Gastrocnemius medialis (tissue), 4 donors: Measurements from ENCODE around the gene MCUB. TPM values are rescaled to one million over a fixed set of nuclear protein-coding genes. Genes with fewer than 3 reads are reported as not detected.

ENCODE experiments used
- ATAC-seq, 2 donors: fragments of 150-250 bp; one replicate each; pipeline ENCODE4 v1.9.1; 2016
- DNase-seq, 2 donors: peaks; one replicate each; pipeline ENCODE4 v3.0.0-alpha.2; 2019
- H3K27ac ChIP-seq, 4 donors: fragments of 200-600 bp; sonication (generic); 1 replicate in 1 of 4; 2 replicates in 3 of 4; pipeline ENCODE4 v1.5.1; 2016 to 2018; ENCODE audit warnings: mild to moderate bottlenecking in 2 of 4, moderate library complexity in 1 of 4
- H3K27me3 ChIP-seq, 3 donors: fragments of 200-600 bp; sonication (generic) in 2 of 3; 1 replicate in 1 of 3; 2 replicates in 2 of 3; pipeline versions ENCODE4 v1.5.1 to v1.6.0; 2016 to 2019; ENCODE audit warnings: mild to moderate bottlenecking in 1 of 3, moderate library complexity in 1 of 3
- H3K36me3 ChIP-seq, 2 donors: fragments of 200-600 bp; sonication (generic) in 1 of 2; one replicate each; pipeline ENCODE4 v1.5.1; 2017 to 2018
- H3K4me1 ChIP-seq, 2 donors: fragments of 200-600 bp; sonication (generic) in 1 of 2; one replicate each; pipeline ENCODE4 v1.5.1; 2016 to 2017; ENCODE audit warnings: mild to moderate bottlenecking in 2 of 2
- H3K4me3 ChIP-seq, 4 donors: fragments of 200-600 bp; sonication (generic) in 3 of 4; 1 replicate in 1 of 4; 2 replicates in 3 of 4; pipeline ENCODE4 v1.5.1; 2016 to 2019; ENCODE audit warnings: mild to moderate bottlenecking in 2 of 4
- H3K9me3 ChIP-seq, 3 donors: fragments of 200-600 bp; sonication (generic) in 2 of 3; 1 replicate in 1 of 3; 2 replicates in 2 of 3; pipeline ENCODE4 v1.5.1; 2016 to 2019
- POLR2A ChIP-seq, 2 donors: fragments of 450-650 bp; IDR thresholded peaks; one replicate each; pipeline ENCODE4 v1.6.1; 2017; ENCODE audit warnings: antibody characterized with exemption in 2 of 2, mild to moderate bottlenecking in 2 of 2, moderate library complexity in 2 of 2
- in situ Hi-C, 4 donors: fragments of 200-750 bp; cut with MboI; loops; one replicate each; pipeline versions ENCODE4 v1.15.0 to v1.8.0; 2017; ENCODE audit warnings: low sequenced_read_pairs in 4 of 4
- intact Hi-C: fragments of 100-400 bp; cut with DNase I; formaldehyde crosslinking; loops from one replicate; pipeline ENCODE4 v1.15.1; 2023; ENCODE audit warnings: low total_unique reads
- total RNA-seq, 4 donors: library from RNA; depleted of rRNA; stranded (reverse); fragments of >200 nt; gene quantifications; one replicate each; pipeline versions ENCODE4 v1.1.0 to v1.2.3, GENCODE V29; 2016
- TF ChIP-seq, protein P1 (sequence below), 5 experiments: fragments of 450-650 bp in 3 of 5; fragments of 200-600 bp in 2 of 5; sonication (generic) in 2 of 5; IDR thresholded peaks in 4 of 5; conservative IDR thresholded peaks in 1 of 5; 1 replicate in 4 of 5; 2 replicates in 1 of 5; pipeline ENCODE4 v1.5.1; 2016 to 2019; ENCODE audit warnings: antibody characterized with exemption in 5 of 5, mild to moderate bottlenecking in 3 of 5, moderate library complexity in 3 of 5

The MCUB gene
- total RNA-seq, 4 donors from 2014 or later: 2.6 to 5.6 (median 4.0) TPM

- in situ Hi-C loops (no loop called here), intact Hi-C loops (no loop called here)
- ATAC-seq: no peak
- no peak for DNase-seq
- Histone ChIP-seq H3K9me3 (no peaks in the 10 kb centered on the region), H3K4me1 (no peaks in the 10 kb centered on the region), H3K27me3 (no peaks in the 10 kb centered on the region), H3K36me3 (no peaks in the 10 kb centered on the region), H3K27ac (no peak overlapping the region), H3K4me3 (no peak overlapping the region)
- no peak for TF ChIP-seq POLR2A (IDR thresholded peaks at IDR 0.05)
- TF ChIP-seq, protein P1, sequence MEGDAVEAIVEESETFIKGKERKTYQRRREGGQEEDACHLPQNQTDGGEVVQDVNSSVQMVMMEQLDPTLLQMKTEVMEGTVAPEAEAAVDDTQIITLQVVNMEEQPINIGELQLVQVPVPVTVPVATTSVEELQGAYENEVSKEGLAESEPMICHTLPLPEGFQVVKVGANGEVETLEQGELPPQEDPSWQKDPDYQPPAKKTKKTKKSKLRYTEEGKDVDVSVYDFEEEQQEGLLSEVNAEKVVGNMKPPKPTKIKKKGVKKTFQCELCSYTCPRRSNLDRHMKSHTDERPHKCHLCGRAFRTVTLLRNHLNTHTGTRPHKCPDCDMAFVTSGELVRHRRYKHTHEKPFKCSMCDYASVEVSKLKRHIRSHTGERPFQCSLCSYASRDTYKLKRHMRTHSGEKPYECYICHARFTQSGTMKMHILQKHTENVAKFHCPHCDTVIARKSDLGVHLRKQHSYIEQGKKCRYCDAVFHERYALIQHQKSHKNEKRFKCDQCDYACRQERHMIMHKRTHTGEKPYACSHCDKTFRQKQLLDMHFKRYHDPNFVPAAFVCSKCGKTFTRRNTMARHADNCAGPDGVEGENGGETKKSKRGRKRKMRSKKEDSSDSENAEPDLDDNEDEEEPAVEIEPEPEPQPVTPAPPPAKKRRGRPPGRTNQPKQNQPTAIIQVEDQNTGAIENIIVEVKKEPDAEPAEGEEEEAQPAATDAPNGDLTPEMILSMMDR (IDR thresholded peaks at IDR 0.05 in 4 of 5, conservative IDR thresholded peaks at IDR 0.05 in 1 of 5): no peak
Measured at GRCh38 chr4:109615742-109616141, 55.7 kb downstream of the MCUB start.

GRCh38 chr4:109616243-109616642 lies 56.2 kb downstream of the MCUB start:
- intact Hi-C loops: no loop called here
- no peak for ATAC-seq
- TF ChIP-seq, protein P1 (IDR thresholded peaks at IDR 0.05 in 4 of 5, conservative IDR thresholded peaks at IDR 0.05 in 1 of 5): no peak
- no peak for TF ChIP-seq POLR2A (IDR thresholded peaks at IDR 0.05)
- DNase-seq: no peak
- H3K27ac ChIP-seq: no peak overlapping the region
- H3K4me3 ChIP-seq: no peak overlapping the region
- H3K4me1 ChIP-seq: no peaks in the 10 kb centered on the region
- H3K27me3 ChIP-seq: no peaks in the 10 kb centered on the region
- no peaks in the 10 kb centered on the region for H3K36me3 ChIP-seq
- no peaks in the 10 kb centered on the region for H3K9me3 ChIP-seq
- in situ Hi-C loops: no loop called here

DNA sequence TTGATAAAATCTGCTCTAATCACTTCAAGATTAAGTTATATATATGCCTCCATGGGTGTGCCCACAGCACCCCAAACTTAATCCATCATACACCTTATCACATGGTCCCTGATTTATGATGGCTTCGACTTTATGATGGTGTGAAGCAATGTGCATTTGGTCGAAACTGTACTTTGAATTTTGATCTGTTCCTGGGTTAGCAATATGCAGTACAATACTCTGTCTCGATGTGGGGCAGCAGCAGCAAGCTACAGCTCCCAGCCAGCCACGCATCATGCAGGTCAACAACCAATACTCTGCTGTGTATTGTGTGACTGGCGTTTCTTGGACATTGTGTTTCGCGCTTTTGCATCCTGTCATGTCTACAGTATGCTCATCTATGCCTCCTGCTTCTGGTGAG lies 62.6 kb downstream of the MCUB start:
- in situ Hi-C loops: no loop called here
- Histone ChIP-seq H3K27me3 (no peaks in the 10 kb centered on the region), H3K4me3 (no peak overlapping the region), H3K9me3 (no peaks in the 10 kb centered on the region), H3K36me3 (no peaks in the 10 kb centered on the region), H3K4me1 (no peaks in the 10 kb centered on the region), H3K27ac (no peak overlapping the region)
- intact Hi-C loops: no loop called here
- TF ChIP-seq, protein P1 (IDR thresholded peaks at IDR 0.05 in 4 of 5, conservative IDR thresholded peaks at IDR 0.05 in 1 of 5): no peak
- TF ChIP-seq POLR2A (IDR thresholded peaks at IDR 0.05): no peak
- DNase-seq (no peak), ATAC-seq (no peak)

DNA sequence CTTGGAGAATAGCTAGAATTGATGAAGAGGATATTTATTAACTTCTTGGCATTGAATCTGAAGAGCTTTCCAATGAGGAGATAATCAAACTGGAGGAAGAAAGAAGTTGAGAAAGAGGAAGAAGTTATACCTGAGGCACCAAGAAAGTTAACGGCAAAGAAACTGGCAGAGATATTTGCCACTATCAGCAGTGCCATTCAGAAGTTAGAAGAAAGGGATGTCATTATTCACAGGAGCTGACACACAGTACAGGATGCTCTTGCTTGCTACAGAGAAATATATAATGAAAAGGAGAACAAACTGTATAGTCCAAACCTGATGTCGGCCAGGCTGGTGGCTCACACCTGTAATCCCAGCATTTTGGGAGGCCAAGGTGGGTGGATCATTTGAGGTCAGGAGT lies 64.5 kb downstream of the MCUB start:
- no peak overlapping the region for H3K27ac ChIP-seq
- no peaks in the 10 kb centered on the region for H3K4me1 ChIP-seq
- no peak for ATAC-seq
- no peaks in the 10 kb centered on the region for H3K27me3 ChIP-seq
- in situ Hi-C loops: no loop called here
- H3K36me3 ChIP-seq: no peaks in the 10 kb centered on the region
- H3K4me3 ChIP-seq: no peak overlapping the region
- TF ChIP-seq POLR2A (IDR thresholded peaks at IDR 0.05): no peak
- no peak for DNase-seq
- intact Hi-C loops: no loop called here
- H3K9me3 ChIP-seq: no peaks in the 10 kb centered on the region

- in situ Hi-C loops (no loop called here), intact Hi-C loops (no loop called here)
- DNase-seq (no peak), ATAC-seq (no peak)
- no peaks in the 10 kb centered on the region for H3K9me3 ChIP-seq
- no peak overlapping the region for H3K27ac ChIP-seq
- H3K4me3 ChIP-seq: no peak overlapping the region
- H3K27me3 ChIP-seq: no peaks in the 10 kb centered on the region
- no peak for TF ChIP-seq POLR2A (IDR thresholded peaks at IDR 0.05)
- TF ChIP-seq, protein P1 (IDR thresholded peaks at IDR 0.05 in 4 of 5, conservative IDR thresholded peaks at IDR 0.05 in 1 of 5): no peak
- no peaks in the 10 kb centered on the region for H3K36me3 ChIP-seq
- H3K4me1 ChIP-seq: no peaks in the 10 kb centered on the region
Measured at GRCh38 chr4:109627361-109627760, 67.3 kb downstream of the MCUB start.
